ENCODE data around the gene BCL7A. TPM values are rescaled to one million over a fixed set of nuclear protein-coding genes. Genes with fewer than 3 reads are reported as not detected.

BCL7A gene
- total and polyA plus RNA-seq, 12 donors = 3.4 to 25.7 (median 15.4) TPM

DNA sequence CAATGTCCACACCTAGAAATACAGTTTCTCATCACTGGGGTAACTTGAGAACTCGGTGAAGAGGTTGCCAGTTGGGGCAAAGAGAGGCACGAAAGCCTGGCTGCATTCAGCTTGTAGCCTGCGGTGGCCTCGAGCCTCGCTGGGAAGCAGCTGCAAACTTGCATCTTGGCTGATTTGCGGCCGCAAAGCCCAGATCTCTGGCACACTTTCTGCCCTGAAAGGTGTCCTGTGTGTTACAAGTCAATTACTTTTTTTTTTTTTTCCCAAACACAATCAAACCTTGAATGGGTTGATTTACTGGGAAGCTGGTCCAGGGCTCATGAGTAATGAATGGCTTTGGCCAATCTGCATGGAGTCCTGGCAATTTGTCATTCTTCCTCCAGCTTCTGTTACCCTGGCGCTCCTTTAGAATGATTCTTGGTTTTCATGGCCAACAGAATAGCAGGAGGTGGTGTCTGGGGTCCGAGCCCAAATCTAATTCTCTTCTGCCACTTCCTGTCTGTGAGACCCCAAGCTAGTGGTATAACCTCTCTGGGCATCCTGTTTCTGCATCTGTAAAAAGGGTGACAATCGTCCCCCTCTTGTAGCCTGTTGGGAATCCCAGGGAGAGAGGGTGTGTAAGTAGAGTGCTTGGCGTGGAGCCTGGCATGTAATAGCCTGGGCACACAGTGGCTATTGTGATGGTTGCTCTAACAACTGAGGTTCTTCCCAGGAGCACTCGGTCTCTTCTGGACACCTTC lies 6.7 kb downstream of the BCL7A start:
- peak in 2 of 8 donors; percentile 19 to 56 for ATAC-seq
- Histone ChIP-seq H3K9me3 (no peaks in the 10 kb centered on the region), H3K36me3 (peaks cover 0 to 3% (median 0%) of the 10 kb centered on the region in 9 donors), H3K4me1 (peaks cover 7 to 45% (median 29%) of the 10 kb centered on the region in 9 donors), H3K27ac (peak overlapping the region in 3 of 10 donors; percentile 25 to 80 (median 73)), H3K27me3 (peaks cover 0 to 9% (median 0%) of the 10 kb centered on the region in 7 donors), H3K4me3 (no peak overlapping the region)
- no peak for DNase-seq
- intact Hi-C loops (cut with DNase I) = loop anchor here in 4 of 10 donors (5.0 to 10.0 kb wide), 4 partner anchors 64 to 114 kb away; partner anchors contain the start of gene CFAP251 (in 2 of the 4)
- TF ChIP-seq, protein P1, sequence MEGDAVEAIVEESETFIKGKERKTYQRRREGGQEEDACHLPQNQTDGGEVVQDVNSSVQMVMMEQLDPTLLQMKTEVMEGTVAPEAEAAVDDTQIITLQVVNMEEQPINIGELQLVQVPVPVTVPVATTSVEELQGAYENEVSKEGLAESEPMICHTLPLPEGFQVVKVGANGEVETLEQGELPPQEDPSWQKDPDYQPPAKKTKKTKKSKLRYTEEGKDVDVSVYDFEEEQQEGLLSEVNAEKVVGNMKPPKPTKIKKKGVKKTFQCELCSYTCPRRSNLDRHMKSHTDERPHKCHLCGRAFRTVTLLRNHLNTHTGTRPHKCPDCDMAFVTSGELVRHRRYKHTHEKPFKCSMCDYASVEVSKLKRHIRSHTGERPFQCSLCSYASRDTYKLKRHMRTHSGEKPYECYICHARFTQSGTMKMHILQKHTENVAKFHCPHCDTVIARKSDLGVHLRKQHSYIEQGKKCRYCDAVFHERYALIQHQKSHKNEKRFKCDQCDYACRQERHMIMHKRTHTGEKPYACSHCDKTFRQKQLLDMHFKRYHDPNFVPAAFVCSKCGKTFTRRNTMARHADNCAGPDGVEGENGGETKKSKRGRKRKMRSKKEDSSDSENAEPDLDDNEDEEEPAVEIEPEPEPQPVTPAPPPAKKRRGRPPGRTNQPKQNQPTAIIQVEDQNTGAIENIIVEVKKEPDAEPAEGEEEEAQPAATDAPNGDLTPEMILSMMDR (IDR thresholded peaks at IDR 0.05) = no peak
- 77 to 86% methylated on average over 12 of the region's 12 CpGs for WGBS, 2 donors

DNA sequence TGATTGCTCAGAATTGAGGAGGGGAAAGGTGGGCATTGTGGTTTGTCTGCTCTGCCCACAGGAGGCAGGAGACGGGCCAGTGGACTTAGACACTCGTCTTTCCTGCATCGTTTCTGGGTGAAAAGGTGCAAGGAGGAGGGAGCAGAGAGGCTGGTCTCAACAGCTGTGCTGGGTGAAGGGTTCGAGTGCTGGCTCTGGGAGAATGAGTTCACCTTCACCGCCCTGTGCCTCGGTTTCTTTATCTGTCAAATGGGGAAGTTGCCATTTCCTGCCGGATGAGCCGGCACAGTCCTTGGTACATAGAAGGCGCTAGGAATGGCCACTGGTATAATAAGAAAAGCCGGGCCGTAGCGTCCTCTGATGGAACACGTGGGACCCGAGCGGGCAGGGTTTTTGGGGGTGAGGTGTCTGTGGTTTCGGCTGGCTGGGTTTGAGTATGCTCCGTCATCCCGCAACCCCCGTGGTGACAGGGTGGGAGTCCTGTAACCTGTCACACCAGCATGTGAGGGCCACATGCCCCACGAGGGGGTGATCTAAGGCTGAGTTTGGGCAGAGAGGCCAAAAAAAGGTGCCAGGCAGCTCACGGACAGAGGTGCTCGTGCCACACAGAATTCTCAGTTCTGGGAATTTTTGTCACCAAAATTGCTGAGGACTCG lies 7.3 kb downstream of the BCL7A start:
- Histone ChIP-seq H3K27ac (peak overlapping the region in 8 of 10 donors; percentile 56 to 84 (median 80)), H3K4me1 (peaks cover 4 to 39% (median 22%) of the 10 kb centered on the region in 9 donors), H3K27me3 (peaks cover 0 to 2% (median 0%) of the 10 kb centered on the region in 7 donors), H3K9me3 (no peaks in the 10 kb centered on the region), H3K4me3 (no peak overlapping the region), H3K36me3 (peaks cover 0 to 3% (median 0%) of the 10 kb centered on the region in 9 donors)
- no peak for DNase-seq
- peak in 3 of 8 donors; percentile 10 to 12 (median 10) for ATAC-seq
- intact Hi-C loops (cut with DNase I) = loop anchor here in 4 of 10 donors (5.0 to 10.0 kb wide), 4 partner anchors 64 to 114 kb away; partner anchors contain the start of gene CFAP251 (in 2 of the 4)
- TF ChIP-seq, protein P1 (IDR thresholded peaks at IDR 0.05) = no peak
- WGBS, 2 donors = 84 to 88% methylated on average over 23 of the region's 23 CpGs

DNA sequence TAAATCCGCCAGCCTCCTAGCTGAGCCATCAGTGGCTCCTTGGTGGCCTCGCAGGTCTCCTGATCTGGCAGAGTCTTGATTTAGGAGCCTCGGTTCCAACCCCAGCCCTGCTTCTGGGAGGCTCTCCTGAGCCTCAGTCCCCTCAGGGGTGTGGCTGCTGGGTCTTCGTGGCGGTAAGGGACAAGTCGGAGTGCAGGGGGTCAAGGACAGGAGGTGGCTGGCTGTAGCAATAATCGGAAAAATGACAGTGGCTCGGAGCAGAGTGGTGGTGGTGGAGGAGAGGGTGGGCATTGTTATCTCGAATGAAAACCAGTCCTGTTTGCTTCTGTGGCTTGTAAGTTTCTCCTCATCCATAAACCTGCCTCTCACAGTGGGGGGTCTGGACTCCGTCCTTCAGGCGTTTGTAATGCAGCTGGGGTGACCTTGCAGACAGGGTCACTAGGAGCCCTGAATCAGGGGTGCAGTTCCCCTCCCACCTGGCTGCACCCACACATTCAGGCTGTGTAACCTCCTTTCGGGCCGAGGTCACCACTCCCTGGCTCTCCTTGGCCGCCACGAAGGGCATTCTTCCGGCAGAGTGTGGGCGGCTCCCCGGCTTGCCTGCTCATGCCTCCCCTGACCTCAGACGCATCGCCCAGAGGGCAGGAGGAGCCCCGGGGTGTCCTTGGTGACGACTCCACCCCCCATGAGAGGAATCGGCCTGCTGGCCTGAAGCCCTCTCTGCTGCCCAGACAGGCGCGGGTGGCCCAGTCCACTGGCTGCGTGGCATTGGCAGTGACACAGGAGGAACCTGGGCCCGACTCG lies 8.1 kb downstream of the BCL7A start:
- H3K27ac ChIP-seq = peak overlapping the region; percentile 53 to 84 (median 76)
- peaks cover 0 to 3% (median 0%) of the 10 kb centered on the region in 9 donors for H3K36me3 ChIP-seq
- TF ChIP-seq, protein P1 (IDR thresholded peaks at IDR 0.05) = no peak
- 55 to 67% methylated on average over 28 of the region's 28 CpGs for WGBS, 2 donors
- H3K27me3 ChIP-seq = no peaks in the 10 kb centered on the region
- intact Hi-C loops (cut with DNase I) = loop anchor here in 5 of 10 donors (5.0 to 10.0 kb wide), 6 partner anchors 65 to 1537 kb away; partner anchors contain the start of gene CFAP251 (in 2 of the 5)
- no peak overlapping the region for H3K4me3 ChIP-seq
- peaks cover 0 to 31% (median 20%) of the 10 kb centered on the region in 9 donors for H3K4me1 ChIP-seq
- ATAC-seq (peak; percentile 60 to 85 (median 67)), DNase-seq (peak; percentile 44 to 59)
- no peaks in the 10 kb centered on the region for H3K9me3 ChIP-seq

All from heart right ventricle (tissue), 16 donors.